Measurements from ENCODE around the gene NOXRED1.

DNA sequence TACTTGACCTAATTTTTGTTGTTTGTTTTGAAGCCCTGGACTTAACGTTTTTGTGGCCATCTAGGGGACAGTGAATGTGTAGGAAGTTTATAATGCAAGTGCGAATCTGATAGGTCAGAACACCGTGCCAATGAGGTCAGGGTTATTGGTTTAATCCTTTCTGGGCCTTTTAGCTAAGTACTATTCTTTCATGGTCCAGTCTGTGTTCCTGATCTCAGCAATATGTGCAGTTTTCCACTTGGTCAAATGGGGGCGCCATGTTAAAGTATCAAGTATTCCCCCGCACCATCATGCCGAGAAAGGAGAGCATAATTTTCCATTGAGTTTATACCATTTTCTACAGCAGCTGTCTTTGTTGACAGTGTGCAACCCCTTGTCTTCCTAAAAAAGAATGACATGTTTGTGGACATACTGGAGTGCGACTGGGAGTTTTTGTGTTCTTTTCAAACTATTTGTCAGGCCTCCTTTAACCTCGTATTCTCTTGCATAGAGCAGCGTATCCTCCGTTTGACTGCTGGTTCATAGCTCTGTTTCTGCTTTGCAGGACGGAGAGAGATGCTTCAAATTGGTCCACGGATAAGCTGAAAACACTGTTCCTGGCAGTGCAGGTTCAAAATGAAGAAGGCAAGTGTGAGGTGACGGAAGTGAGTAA is 35.9 kb upstream of the NOXRED1 start:
- TF ChIP-seq, protein P1, sequence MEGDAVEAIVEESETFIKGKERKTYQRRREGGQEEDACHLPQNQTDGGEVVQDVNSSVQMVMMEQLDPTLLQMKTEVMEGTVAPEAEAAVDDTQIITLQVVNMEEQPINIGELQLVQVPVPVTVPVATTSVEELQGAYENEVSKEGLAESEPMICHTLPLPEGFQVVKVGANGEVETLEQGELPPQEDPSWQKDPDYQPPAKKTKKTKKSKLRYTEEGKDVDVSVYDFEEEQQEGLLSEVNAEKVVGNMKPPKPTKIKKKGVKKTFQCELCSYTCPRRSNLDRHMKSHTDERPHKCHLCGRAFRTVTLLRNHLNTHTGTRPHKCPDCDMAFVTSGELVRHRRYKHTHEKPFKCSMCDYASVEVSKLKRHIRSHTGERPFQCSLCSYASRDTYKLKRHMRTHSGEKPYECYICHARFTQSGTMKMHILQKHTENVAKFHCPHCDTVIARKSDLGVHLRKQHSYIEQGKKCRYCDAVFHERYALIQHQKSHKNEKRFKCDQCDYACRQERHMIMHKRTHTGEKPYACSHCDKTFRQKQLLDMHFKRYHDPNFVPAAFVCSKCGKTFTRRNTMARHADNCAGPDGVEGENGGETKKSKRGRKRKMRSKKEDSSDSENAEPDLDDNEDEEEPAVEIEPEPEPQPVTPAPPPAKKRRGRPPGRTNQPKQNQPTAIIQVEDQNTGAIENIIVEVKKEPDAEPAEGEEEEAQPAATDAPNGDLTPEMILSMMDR (IDR thresholded peaks at IDR 0.05): peak; percentile 67
- no peak for TF ChIP-seq POLR2A (IDR thresholded peaks at IDR 0.05; ENCODE audit: low read length)
- TF ChIP-seq HDAC2 (IDR thresholded peaks at IDR 0.05): no peak
- no peak for TF ChIP-seq EP300 (IDR thresholded peaks at IDR 0.05)
- TF ChIP-seq KDM5A (IDR thresholded peaks at IDR 0.05): no peak
- TF ChIP-seq, protein P2, sequence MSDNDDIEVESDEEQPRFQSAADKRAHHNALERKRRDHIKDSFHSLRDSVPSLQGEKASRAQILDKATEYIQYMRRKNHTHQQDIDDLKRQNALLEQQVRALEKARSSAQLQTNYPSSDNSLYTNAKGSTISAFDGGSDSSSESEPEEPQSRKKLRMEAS (IDR thresholded peaks at IDR 0.05): no peak
- no peak for TF ChIP-seq POLR2AphosphoS2 (conservative IDR thresholded peaks at IDR 0.05; ENCODE audit: low read length)
- peak; percentile 44 to 55; a peak in 3 of 5 replicates for TF ChIP-seq RAD21 (conservative IDR thresholded peaks at IDR 0.05 in 1 of 2, IDR thresholded peaks at IDR 0.05 in 1 of 2)
- peak; percentile 31; the same call in 1 of the 3 replicates for TF ChIP-seq SMC3 (IDR thresholded peaks at IDR 0.05)
- TF ChIP-seq CHD4 (IDR thresholded peaks at IDR 0.05; ENCODE audit: borderline replicate concordance): no peak
- no peak for TF ChIP-seq ZFP36 (IDR thresholded peaks at IDR 0.05; ENCODE audit: borderline replicate concordance, partially characterized antibody)
- TF ChIP-seq, protein P3, sequence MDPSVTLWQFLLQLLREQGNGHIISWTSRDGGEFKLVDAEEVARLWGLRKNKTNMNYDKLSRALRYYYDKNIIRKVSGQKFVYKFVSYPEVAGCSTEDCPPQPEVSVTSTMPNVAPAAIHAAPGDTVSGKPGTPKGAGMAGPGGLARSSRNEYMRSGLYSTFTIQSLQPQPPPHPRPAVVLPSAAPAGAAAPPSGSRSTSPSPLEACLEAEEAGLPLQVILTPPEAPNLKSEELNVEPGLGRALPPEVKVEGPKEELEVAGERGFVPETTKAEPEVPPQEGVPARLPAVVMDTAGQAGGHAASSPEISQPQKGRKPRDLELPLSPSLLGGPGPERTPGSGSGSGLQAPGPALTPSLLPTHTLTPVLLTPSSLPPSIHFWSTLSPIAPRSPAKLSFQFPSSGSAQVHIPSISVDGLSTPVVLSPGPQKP (IDR thresholded peaks at IDR 0.05; ENCODE audit: low read depth, low read length): no peak
- no peak for TF ChIP-seq HOXB13 (CRISPR knock-in tag; IDR thresholded peaks at IDR 0.05; ENCODE audit: low read depth)
